NCI-H524 treated with DMSO at 0.1 percent for 48 hours (cell line): Measurements from ENCODE around the gene COL4A1.

Source experiments
- DNase-seq: peaks from one replicate; lab custom pipeline; 2025; lab: John Stamatoyannopoulos, UW

Gene COL4A1

GRCh38 chr13:110161112-110161882 is 145.7 kb downstream of the COL4A1 start:
- DNase-seq = no peak

GRCh38 chr13:110158226-110158625 is 148.7 kb downstream of the COL4A1 start:
- DNase-seq = no peak

DNA sequence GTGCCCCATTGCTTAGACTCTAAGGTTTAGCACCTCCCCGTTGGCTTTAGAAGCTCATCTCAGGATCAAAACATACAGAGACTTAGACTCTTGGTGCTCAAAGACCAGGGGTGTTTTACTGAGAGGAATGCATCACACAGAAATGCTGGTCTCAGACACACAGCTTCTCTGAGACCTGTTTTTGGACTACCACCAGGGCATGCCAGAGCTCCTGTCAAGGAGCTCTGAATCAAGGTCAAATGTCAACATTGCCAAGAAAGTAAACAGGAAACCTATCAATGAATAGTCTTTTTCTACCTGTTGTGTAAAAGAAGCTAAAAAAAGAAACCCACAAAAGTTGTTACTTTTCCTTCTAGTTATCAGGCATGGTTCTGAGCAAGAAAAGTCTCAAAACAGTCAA is 149.2 kb downstream of the COL4A1 start:
- no peak for DNase-seq

- DNase-seq = no peak
These were observed 150.5 kb downstream of the COL4A1 start for GRCh38 chr13:110156301-110157049.

- no peak for DNase-seq
These were observed 151.9 kb downstream of the COL4A1 start for GRCh38 chr13:110155072-110155471.

GRCh38 chr13:110154410-110154933 is 152.5 kb downstream of the COL4A1 start:
- no peak for DNase-seq

DNA sequence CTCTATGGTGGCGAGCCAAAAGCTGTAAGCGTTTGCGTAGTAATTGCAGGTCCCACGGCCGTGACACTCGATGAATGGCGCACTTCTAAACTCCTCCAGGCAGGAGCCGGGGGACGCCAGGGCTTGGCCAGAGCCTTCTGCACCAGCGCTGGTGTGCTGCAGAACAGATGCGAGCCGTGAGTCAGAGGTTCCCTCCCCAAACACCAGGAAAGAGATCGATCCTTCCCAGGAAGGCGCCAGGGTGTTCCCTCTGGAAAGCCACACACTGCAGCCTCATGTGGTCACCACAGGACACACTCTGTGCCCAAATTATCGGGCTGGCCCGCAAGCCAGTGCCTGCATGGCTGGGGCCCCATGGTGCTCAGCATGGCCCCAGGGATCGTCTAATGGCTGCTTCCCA is 154.6 kb downstream of the COL4A1 start:
- no peak for DNase-seq

DNA sequence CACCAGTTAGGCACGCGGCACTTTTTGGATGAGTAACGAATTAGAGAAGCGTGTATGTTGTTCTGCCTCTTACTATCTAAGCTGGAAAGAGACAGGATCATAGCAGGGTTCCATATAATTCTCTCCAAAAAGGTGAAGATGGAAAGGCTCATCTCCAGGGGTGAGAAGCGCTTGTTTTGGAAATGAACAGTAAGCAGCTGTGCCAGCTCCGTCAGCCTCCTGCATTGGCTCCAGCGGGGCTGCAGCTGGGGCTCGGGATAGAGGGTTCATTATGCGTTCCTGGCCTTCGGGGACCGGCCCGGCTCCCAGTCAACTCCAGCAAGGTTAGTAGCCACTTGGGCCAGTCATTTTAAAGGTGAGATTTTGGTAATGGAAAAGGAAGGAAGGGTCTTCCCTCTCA is 155.5 kb downstream of the COL4A1 start:
- no peak for DNase-seq

GRCh38 chr13:110150384-110151101 is 156.4 kb downstream of the COL4A1 start:
- DNase-seq = no peak

- DNase-seq = no peak
These were observed 157.9 kb downstream of the COL4A1 start for GRCh38 chr13:110149036-110149435.

- no peak for DNase-seq
These were observed 166.9 kb downstream of the COL4A1 start for GRCh38 chr13:110140099-110140498.

GRCh38 chr13:110138700-110139036 is 168.3 kb downstream of the COL4A1 start:
- DNase-seq = no peak

- DNase-seq = no peak
These were observed 168.8 kb downstream of the COL4A1 start for GRCh38 chr13:110138010-110138699.

- no peak for DNase-seq
These were observed 169.3 kb downstream of the COL4A1 start for GRCh38 chr13:110137680-110138009.

GRCh38 chr13:110136660-110137585 is 170.0 kb downstream of the COL4A1 start:
- DNase-seq = no peak

DNA sequence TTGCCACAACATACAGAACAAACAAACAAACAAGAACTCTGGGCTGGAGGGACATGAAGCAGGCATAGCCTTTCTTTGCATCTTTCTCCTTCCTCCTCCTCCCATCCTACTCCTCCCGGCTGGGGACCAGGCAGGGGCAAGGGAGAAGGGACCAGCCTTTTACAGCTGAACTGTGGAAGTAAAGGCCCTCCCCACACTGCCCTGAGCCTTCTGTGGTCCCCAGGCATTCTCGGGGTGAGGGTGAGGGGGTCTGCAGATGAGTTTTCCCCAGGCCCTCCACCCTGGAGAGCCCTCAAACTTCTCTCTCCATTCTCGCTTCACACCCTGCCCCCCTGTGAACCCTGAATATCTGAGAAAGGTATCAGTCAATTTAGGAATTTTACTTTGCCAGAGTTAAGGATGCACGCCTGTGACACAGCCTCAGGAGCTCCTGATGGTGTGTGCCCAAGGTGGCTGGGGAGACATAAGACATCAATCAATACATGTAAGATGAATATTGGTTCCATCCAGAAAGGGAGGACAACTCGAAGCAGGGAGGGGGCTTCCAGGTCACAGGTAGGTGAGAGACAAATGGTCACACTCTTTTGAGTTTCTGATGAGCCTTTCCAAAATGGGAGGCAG is 170.9 kb downstream of the COL4A1 start:
- DNase-seq = no peak

- DNase-seq = no peak
These were observed 172.2 kb downstream of the COL4A1 start for GRCh38 chr13:110134801-110135200.

DNA sequence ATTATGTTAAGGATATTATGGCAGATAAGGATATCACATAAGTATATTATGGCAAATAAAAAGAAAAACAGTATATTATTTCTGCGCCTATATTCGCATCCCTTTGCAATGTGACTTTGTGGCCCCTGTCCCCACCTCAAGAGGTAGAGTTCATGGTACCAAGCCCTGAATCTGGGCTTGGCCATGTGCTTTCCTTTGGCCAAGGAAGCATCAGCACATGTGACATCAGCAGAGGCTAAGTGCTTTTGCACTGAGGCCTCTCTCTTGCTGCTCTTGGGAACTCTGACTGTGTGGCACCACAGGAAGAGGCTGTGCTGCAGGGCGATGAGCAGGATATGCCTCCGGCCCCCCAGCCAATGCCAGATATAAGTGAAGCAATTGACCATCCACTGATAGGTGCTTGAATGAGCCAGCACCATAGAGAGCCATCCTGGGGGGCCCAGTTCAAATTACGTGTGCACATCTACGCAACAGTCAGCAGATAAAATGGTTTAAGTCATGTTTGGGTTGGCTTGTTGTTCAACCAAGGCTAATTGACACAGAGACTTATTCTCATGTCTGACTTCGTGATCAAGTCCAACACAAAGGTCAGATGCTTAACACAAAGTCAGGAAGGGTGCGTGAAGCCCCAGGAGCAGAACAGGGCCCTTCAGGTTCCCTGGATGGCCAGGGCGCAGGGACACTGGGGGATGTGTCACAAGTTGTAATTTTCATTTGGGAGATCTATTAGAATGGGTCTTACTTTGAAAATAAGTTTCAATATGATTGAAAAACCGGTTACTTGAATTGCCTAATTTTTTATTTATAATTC is 173.3 kb downstream of the COL4A1 start:
- no peak for DNase-seq

- DNase-seq = no peak
These were observed 174.6 kb downstream of the COL4A1 start for GRCh38 chr13:110132225-110132982.
